Cardiac muscle cell (in vitro differentiated cells and primary cell): ENCODE measurements around the gene GRIN1. TPM values are rescaled to one million over a fixed set of nuclear protein-coding genes. Genes with fewer than 3 reads are reported as not detected.

Experiments
- DNase-seq, 2 donors: peaks; one replicate each; pipeline versions ENCODE4 v3.0.0 to v3.0.0-alpha.2; 2010 to 2017; ENCODE audit warnings: low read depth in 1 of 2, low spot score in 1 of 2
- H3K27ac ChIP-seq: fragments of 200-600 bp; sonication (generic); 2 replicates; pipeline ENCODE4 v1.5.1; 2016
- H3K27me3 ChIP-seq: fragments of 200-600 bp; sonication (generic); 2 replicates; pipeline ENCODE4 v1.6.0; 2016; ENCODE audit warnings: control low read depth
- H3K36me3 ChIP-seq: fragments of 200-600 bp; sonication (generic); 2 replicates; pipeline ENCODE4 v1.5.1; 2016; ENCODE audit warnings: control low read depth
- H3K4me1 ChIP-seq: fragments of 200-600 bp; sonication (generic); 2 replicates; pipeline ENCODE4 v1.8.1; 2017; ENCODE audit warnings: low read depth, mild to moderate bottlenecking, mixed run types
- H3K4me3 ChIP-seq: fragments of 200-600 bp; sonication (generic); 2 replicates; pipeline ENCODE4 v1.5.1; 2016; ENCODE audit warnings: mild to moderate bottlenecking
- H3K9me3 ChIP-seq: fragments of 200-600 bp; sonication (generic); 2 replicates; pipeline ENCODE4 v1.5.1; 2017; ENCODE audit warnings: low read depth, mild to moderate bottlenecking, control low read depth
- polyA plus RNA-seq: library from polyadenylated mRNA; unstranded; fragments of >200 nt; fragmentation: Nextera tagmentation; extraction: Ambion mirVana; gene quantifications from 2 replicates; pipeline ENCODE4 v1.2.1, GENCODE V29; 2016
- total RNA-seq: library from RNA; depleted of rRNA; stranded (reverse); fragments of >200 nt; gene quantifications from 2 replicates; pipeline ENCODE4 v1.2.3, GENCODE V29; 2016
- TF ChIP-seq, protein P1 (sequence below): IDR thresholded peaks from 2 replicates; pipeline ENCODE4 v1.5.1; 2012; ENCODE audit warnings: low read depth, mild to moderate bottlenecking, low read length

GRIN1 gene
- total and polyA plus RNA-seq, 2 experiments from 2014 or later, result 0.03 to 0.22 TPM

DNA sequence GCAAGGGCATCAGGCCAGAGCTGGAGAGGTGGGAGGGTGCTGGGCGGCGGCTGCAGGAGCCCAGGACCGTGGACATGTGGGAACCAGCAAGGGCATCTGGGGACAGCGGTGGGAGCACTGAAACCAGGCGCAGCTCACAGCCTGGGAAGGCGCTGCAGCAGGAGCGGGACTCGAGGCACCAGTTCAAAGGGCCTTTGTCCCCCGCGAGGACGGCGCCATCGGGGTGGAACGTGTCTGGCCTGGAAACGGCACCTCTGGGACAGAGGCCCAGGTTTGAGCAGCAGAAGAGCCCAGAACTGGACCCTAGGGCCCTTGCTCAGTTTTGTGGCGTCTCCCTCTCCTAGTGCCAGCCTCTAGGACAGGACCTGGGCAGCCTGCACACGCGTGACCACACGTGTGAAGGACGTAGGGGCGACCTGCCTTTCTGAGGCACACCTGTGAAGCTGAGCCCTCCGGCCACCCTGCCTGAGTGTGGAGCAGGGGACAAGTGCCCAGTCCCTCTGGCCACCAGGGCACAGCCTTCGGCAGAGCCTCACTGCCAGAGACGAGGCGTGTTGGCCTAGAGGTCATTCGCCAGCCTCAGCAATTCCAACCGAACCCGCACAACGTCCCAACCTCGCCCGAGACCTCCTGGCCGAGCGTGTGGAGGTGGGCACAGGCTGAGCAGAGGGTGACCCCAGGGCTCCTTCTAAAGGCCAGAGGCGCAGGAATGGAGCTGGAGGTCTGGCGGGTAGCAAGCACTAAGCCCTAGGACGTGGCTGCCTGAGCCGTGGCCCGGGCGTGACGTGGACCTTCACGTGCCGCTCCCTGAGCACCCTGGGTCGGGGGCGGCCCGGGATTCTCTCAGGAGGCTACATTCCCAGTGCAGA, 35.1 kb downstream of the GRIN1 start:
- Histone ChIP-seq H3K27me3 (peaks cover 71% of the 10 kb centered on the region), H3K4me3 (no peak overlapping the region), H3K9me3 (no peaks in the 10 kb centered on the region), H3K4me1 (no peaks in the 10 kb centered on the region), H3K36me3 (no peaks in the 10 kb centered on the region), H3K27ac (no peak overlapping the region)
- DNase-seq, result no peak
- TF ChIP-seq, protein P1, sequence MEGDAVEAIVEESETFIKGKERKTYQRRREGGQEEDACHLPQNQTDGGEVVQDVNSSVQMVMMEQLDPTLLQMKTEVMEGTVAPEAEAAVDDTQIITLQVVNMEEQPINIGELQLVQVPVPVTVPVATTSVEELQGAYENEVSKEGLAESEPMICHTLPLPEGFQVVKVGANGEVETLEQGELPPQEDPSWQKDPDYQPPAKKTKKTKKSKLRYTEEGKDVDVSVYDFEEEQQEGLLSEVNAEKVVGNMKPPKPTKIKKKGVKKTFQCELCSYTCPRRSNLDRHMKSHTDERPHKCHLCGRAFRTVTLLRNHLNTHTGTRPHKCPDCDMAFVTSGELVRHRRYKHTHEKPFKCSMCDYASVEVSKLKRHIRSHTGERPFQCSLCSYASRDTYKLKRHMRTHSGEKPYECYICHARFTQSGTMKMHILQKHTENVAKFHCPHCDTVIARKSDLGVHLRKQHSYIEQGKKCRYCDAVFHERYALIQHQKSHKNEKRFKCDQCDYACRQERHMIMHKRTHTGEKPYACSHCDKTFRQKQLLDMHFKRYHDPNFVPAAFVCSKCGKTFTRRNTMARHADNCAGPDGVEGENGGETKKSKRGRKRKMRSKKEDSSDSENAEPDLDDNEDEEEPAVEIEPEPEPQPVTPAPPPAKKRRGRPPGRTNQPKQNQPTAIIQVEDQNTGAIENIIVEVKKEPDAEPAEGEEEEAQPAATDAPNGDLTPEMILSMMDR, result no peak

DNA sequence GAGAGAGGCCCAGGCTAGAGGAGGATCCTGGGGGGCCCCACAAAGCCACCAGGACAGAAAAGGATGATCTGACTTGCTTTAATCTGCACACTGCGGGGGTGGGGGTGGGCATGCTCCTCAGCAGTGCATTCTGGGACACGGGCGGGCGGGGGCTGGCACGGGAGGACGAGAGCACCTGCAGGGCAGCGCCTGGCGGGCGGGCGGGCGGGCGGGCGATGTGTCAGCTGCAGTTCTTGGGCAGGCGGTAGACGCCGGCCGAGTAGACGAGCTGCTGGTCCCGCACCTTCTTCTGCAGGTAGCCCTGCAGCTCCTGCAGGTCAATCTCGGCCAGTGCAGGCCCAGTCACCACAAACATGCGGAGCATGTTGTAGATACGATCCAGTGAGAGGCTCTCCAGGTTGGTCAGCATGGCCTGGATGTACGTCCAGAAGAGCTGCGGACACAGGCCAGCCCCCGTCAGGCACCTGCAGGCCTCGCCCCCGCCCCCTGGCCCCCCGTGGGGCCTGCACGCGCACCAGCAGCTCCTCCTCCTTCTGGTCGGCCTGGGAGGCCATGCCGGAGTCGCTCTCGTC, 35.9 kb downstream of the GRIN1 start:
- Histone ChIP-seq H3K4me1 (no peaks in the 10 kb centered on the region), H3K4me3 (no peak overlapping the region), H3K9me3 (no peaks in the 10 kb centered on the region), H3K27me3 (peaks cover 63% of the 10 kb centered on the region), H3K27ac (no peak overlapping the region), H3K36me3 (peaks cover 2% of the 10 kb centered on the region)
- TF ChIP-seq, protein P1, result no peak
- no peak for DNase-seq

DNA sequence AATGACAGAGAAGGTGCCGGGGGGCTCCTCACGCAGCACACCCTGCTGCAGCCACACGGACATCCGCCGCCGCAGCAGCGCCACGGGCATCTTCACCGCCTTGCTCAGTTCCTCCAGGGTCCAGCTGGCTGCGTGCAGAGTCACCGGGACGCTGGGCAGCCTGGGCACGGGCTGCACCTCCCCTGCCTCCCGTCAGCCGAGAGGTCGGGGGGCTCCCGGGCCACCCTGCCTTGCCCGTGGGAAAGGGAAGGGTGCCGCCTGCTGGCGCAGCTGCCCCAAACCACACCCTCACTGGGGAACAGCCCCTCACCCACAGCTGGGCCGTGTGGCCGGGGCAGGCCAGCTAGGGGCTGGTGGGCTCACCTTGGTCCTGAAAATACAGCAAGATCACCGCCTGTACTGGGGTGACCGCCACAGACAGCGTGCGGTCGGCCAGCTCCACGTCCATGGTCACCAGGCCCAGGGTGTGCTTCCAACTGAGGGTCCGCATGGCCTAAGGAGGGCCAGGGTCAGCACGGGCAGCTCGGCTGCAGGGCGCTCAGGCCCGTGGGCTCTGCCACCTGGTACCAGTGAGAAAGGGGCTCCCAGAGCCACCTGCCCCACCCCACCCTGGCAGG, 36.5 kb downstream of the GRIN1 start:
- H3K9me3 ChIP-seq, result no peaks in the 10 kb centered on the region
- no peak for DNase-seq
- H3K27ac ChIP-seq, result no peak overlapping the region
- H3K36me3 ChIP-seq, result peaks cover 5% of the 10 kb centered on the region
- no peaks in the 10 kb centered on the region for H3K4me1 ChIP-seq
- no peak overlapping the region for H3K4me3 ChIP-seq
- H3K27me3 ChIP-seq, result peaks cover 57% of the 10 kb centered on the region
- TF ChIP-seq, protein P1, result peak; percentile 4

DNA sequence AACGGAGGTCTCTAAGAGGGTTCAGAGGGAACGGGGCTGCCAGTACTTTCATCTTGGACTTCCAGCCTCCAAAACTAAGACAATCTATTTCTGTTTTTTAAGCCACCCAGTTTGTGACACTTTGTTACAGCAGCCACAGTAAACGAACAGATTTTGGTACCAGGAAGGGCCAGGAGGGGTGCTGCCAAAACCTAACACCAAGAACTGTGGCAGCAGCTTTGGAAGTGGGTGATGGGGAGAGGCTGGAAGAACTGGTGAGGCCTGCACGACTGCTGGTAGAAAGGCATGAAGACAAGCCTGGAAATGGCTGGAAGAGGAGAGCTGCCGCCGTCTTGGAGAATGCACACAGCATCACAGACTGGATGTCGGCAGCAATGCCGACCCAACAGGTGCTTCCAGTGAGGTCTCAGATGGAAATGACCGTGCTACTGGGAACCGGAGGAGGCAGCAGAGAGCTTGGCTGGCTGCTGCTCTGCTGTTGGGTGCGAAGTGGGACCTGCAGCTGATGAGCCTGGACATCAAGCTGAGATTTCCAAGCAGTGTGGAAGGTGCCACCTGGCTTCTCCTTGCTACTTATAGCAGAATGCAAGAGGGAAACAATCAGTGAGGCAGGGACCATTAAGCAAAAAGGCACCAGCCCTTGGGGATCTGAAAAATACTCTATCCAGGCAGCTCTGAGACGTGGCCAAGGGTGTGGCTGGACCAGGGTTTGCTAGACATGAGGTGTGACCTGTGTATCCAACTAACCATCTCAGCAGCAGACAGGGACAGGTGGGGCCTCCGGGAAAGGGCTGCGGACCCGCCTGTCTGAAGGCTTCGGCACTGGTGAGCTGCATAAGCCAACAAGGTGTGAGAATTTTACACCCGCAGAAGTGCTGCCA, 37.6 kb downstream of the GRIN1 start:
- Histone ChIP-seq H3K36me3 (peaks cover 5% of the 10 kb centered on the region), H3K9me3 (no peaks in the 10 kb centered on the region), H3K27me3 (peaks cover 46% of the 10 kb centered on the region), H3K4me3 (no peak overlapping the region), H3K4me1 (no peaks in the 10 kb centered on the region), H3K27ac (no peak overlapping the region)
- TF ChIP-seq, protein P1, result peak; percentile 67
- DNase-seq, result peak; percentile 47 to 54
